H1 (cell line): Measurements from ENCODE around the gene YTHDF2. TPM values are rescaled to one million over a fixed set of nuclear protein-coding genes. Genes with fewer than 3 reads are reported as not detected.

Source experiments
- CTCF ChIA-PET: fragments of 300-600 bp; sonication (Branson Sonifier 250); formaldehyde crosslinking; loops from one replicate; lab custom pipeline; 2021; ENCODE audit not compliant: partially characterized antibody; lab: Charles Lee
- POLR2A ChIA-PET: fragments of 300-600 bp; sonication (Branson Sonifier 250); formaldehyde crosslinking; loops from one replicate; lab custom pipeline; 2021; ENCODE audit warnings: inconsistent platforms; ENCODE audit not compliant: partially characterized antibody; lab: Charles Lee
- DNase-seq, 2 experiments: peaks; one replicate each; pipeline versions ENCODE4 v3.0.0 to v3.0.0-alpha.2; 2010 to 2022; ENCODE audit warnings: low spot score in 2 of 2, low read depth in 1 of 2, mixed read lengths in 1 of 2
- FAIRE-seq: peaks from 2 replicates; lab custom pipeline; 2011; peaks lifted over from hg19 to GRCh38; lab: Jason Lieb, UNC
- H2AFZ ChIP-seq: 2 replicates; pipeline ENCODE4 v1.8.1; 2012; ENCODE audit warnings: low read length, inconsistent platforms
- H2AK5ac ChIP-seq: 2 replicates; pipeline ENCODE4 v1.6.1; 2013; ENCODE audit warnings: low read depth, low read length
- H2BK120ac ChIP-seq: replicated peaks from 2 replicates; pipeline ENCODE3; 2013; ENCODE audit warnings: low read depth, low read length, inconsistent platforms
- H2BK12ac ChIP-seq: 2 replicates; pipeline ENCODE4 v1.6.1; 2013; ENCODE audit warnings: low read depth, low read length
- H2BK15ac ChIP-seq: 2 replicates; pipeline ENCODE4 v1.6.1; 2013; ENCODE audit warnings: low read length
- H2BK20ac ChIP-seq: 2 replicates; pipeline ENCODE4 v1.6.1; 2013; ENCODE audit warnings: low read length
- H2BK5ac ChIP-seq: 2 replicates; pipeline ENCODE4 v1.6.1; 2013; ENCODE audit warnings: low read depth, low read length
- H3K14ac ChIP-seq: 2 replicates; pipeline ENCODE4 v1.6.1; 2013; ENCODE audit warnings: inconsistent platforms; ENCODE audit not compliant: insufficient read length
- H3K18ac ChIP-seq: 2 replicates; pipeline ENCODE4 v1.6.1; 2013; ENCODE audit warnings: low read length; ENCODE audit errors: extremely low read depth
- H3K23ac ChIP-seq: 2 replicates; pipeline ENCODE4 v1.6.1; 2013; ENCODE audit warnings: inconsistent platforms; ENCODE audit not compliant: insufficient read length
- H3K23me2 ChIP-seq: 2 replicates; pipeline ENCODE4 v1.6.1; 2013; ENCODE audit warnings: low read depth, low read length
- H3K27ac ChIP-seq: 2 replicates; pipeline ENCODE4 v1.6.1; 2011; ENCODE audit warnings: low read depth, low read length, inconsistent platforms
- H3K27me3 ChIP-seq, 4 experiments: replicated peaks in 1 of 4; 1 replicate in 1 of 4; 2 replicates in 3 of 4; pipeline versions ENCODE4 v1.6.1 to v1.8.1; 2011 to 2013; ENCODE audit warnings: low read length in 3 of 4, mild to moderate bottlenecking in 3 of 4, inconsistent platforms in 2 of 4, mixed read lengths in 2 of 4, moderate library complexity in 1 of 4; ENCODE audit not compliant: control insufficient read depth in 3 of 4, insufficient read depth in 3 of 4; ENCODE audit errors: extremely low read depth in 1 of 4
- H3K36me3 ChIP-seq, 4 experiments: 2 replicates each; pipeline versions ENCODE4 v1.6.1 to v1.8.1; 2011 to 2013; ENCODE audit warnings: mild to moderate bottlenecking in 4 of 4, low read length in 3 of 4, moderate library complexity in 2 of 4, control low read depth in 1 of 4, inconsistent platforms in 1 of 4; ENCODE audit not compliant: insufficient read depth in 4 of 4, control insufficient read depth in 2 of 4
- H3K4ac ChIP-seq: replicated peaks from 2 replicates; pipeline ENCODE3; 2013; ENCODE audit warnings: low read length, low read depth, mixed read lengths, inconsistent platforms; ENCODE audit not compliant: insufficient read length
- H3K4me1 ChIP-seq, 4 experiments: replicated peaks in 1 of 4; 1 replicate in 1 of 4; 2 replicates in 3 of 4; pipeline versions ENCODE4 v1.6.1 to v1.8.1; 2011 to 2013; ENCODE audit warnings: low read length in 3 of 4, inconsistent platforms in 2 of 4, mixed read lengths in 1 of 4; ENCODE audit not compliant: insufficient read depth in 4 of 4, control insufficient read depth in 3 of 4
- H3K4me2 ChIP-seq, 2 experiments: 2 replicates each; pipeline versions ENCODE4 v1.6.1 to v1.8.1; 2011 to 2013; ENCODE audit warnings: low read depth in 2 of 2, low read length in 2 of 2, control low read depth in 1 of 2, inconsistent platforms in 1 of 2, mild to moderate bottlenecking in 1 of 2; ENCODE audit not compliant: insufficient read depth in 1 of 2
- H3K4me3 ChIP-seq, 4 experiments: fragments of 200-600, 300-600 bp in 1 of 4; sonication (generic), shearing (Covaris generic), sonication (Bioruptor Twin) in 1 of 4; 2 replicates each; pipeline versions ENCODE4 v1.5.1 to v1.8.1; 2011 to 2016; ENCODE audit warnings: low read length in 4 of 4, low read depth in 3 of 4, control low read depth in 2 of 4, inconsistent platforms in 2 of 4, mild to moderate bottlenecking in 2 of 4, mixed read lengths in 1 of 4, moderate library complexity in 1 of 4; ENCODE audit not compliant: insufficient read depth in 2 of 4; ENCODE audit errors: extremely low read depth in 1 of 4
- H3K56ac ChIP-seq: replicated peaks from 2 replicates; pipeline ENCODE3; 2013; ENCODE audit warnings: low read depth, mild to moderate bottlenecking, mixed read lengths, low read length, inconsistent platforms; ENCODE audit not compliant: insufficient read length
- H3K79me1 ChIP-seq: 2 replicates; pipeline ENCODE4 v1.6.1; 2013; ENCODE audit warnings: low read depth, low read length, control low read depth
- H3K79me2 ChIP-seq, 2 experiments: 2 replicates each; pipeline versions ENCODE4 v1.6.1 to v1.8.1; 2012 to 2013; ENCODE audit warnings: low read length in 2 of 2, mild to moderate bottlenecking in 2 of 2, inconsistent platforms in 1 of 2; ENCODE audit not compliant: insufficient read depth in 2 of 2, control insufficient read depth in 1 of 2
- H3K9ac ChIP-seq, 4 experiments: replicated peaks in 1 of 4; 1 replicate in 1 of 4; 2 replicates in 3 of 4; pipeline versions ENCODE4 v1.6.1 to v1.8.1; 2011 to 2013; ENCODE audit warnings: low read depth in 3 of 4, low read length in 3 of 4, control low read depth in 2 of 4, mild to moderate bottlenecking in 2 of 4, moderate library complexity in 2 of 4, inconsistent platforms in 1 of 4; ENCODE audit errors: extremely low read depth in 1 of 4
- H3K9me3 ChIP-seq, 2 experiments: 2 replicates each; pipeline versions ENCODE4 v1.6.1 to v1.8.1; 2012 to 2013; ENCODE audit warnings: mild to moderate bottlenecking in 2 of 2, moderate library complexity in 2 of 2, control low read depth in 1 of 2, inconsistent platforms in 1 of 2, low read depth in 1 of 2, low read length in 1 of 2, mixed read lengths in 1 of 2; ENCODE audit not compliant: insufficient read depth in 2 of 2
- H4K20me1 ChIP-seq, 2 experiments: replicated peaks in 1 of 2; 2 replicates each; pipeline versions ENCODE3 to v1.8.1; 2011 to 2013; ENCODE audit warnings: inconsistent platforms in 2 of 2, low read length in 2 of 2, mild to moderate bottlenecking in 1 of 2; ENCODE audit not compliant: insufficient read depth in 2 of 2, control insufficient read depth in 1 of 2
- H4K5ac ChIP-seq: 2 replicates; pipeline ENCODE4 v1.6.1; 2013; ENCODE audit warnings: low read length, low read depth, mixed read lengths, inconsistent platforms; ENCODE audit not compliant: insufficient read length
- H4K8ac ChIP-seq: 2 replicates; pipeline ENCODE4 v1.8.0; 2013; ENCODE audit warnings: mild to moderate bottlenecking, moderate library complexity, low read length, inconsistent platforms; ENCODE audit not compliant: insufficient read depth; ENCODE audit errors: extremely low read depth
- H4K91ac ChIP-seq: replicated peaks from 2 replicates; pipeline ENCODE3; 2013; ENCODE audit warnings: low read length, mixed read lengths, inconsistent platforms; ENCODE audit not compliant: insufficient read length
- NANOG ChIP-seq: IDR thresholded peaks from 2 replicates; pipeline ENCODE4 v1.6.1; 2011; ENCODE audit warnings: low read length, low read depth, mild to moderate bottlenecking, inconsistent platforms; ENCODE audit not compliant: insufficient read depth, poor library complexity, severe bottlenecking
- RXRA ChIP-seq: IDR thresholded peaks from 2 replicates; pipeline ENCODE4 v1.6.1; 2011; ENCODE audit warnings: low read depth, mild to moderate bottlenecking, low read length, moderate library complexity; ENCODE audit not compliant: insufficient read depth
- WGBS, 2 experiments: shearing (Covaris generic) in 1 of 2; methylation state at CpG; one replicate each; pipeline versions ENCODE4 v1.1.6 to v1.1.7; 2013 to 2015; ENCODE audit warnings: low lambda C conversion rate in 2 of 2, mixed read lengths in 2 of 2, inconsistent platforms in 1 of 2, low coverage in 1 of 2, missing lambda C conversion rate in 1 of 2; ENCODE audit not compliant: insufficient replicate concordance in 2 of 2, insufficient coverage in 1 of 2, insufficient read length in 1 of 2; ENCODE audit errors: extremely low coverage in 1 of 2, missing lambda C conversion rate in 1 of 2; 5-methylcytosine and 5-hydroxymethylcytosine counted together
- polyA plus RNA-seq, 7 experiments: library from polyadenylated mRNA; depleted of rRNA in 3 of 7; stranded (reverse) in 5 of 7; unstranded in 2 of 7; fragments of >200 nt in 5 of 7; fragments of 200-250 nt in 2 of 7; gene quantifications; 1 replicate in 5 of 7; 2 replicates in 1 of 7; 4 replicates in 1 of 7; pipeline versions ENCODE4 v1.2.1 to v1.2.3, GENCODE V29; 2011 to 2013; ENCODE audit warnings: missing spikeins in 2 of 7, mixed read lengths in 2 of 7
- total RNA-seq: library from RNA; stranded (reverse); fragmentation: NEBNext Ultra II Directional; extraction: Animal tissue kit (Norgen Biotek cat#: 25700); gene quantifications from 2 replicates; pipeline ENCODE4 v1.2.1, GENCODE V29; 2021

YTHDF2 gene
- total and polyA plus RNA-seq, 2 of the 8 experiments (the other 6 are each of a cell fraction or from before 2014, with no cell fraction given) = 128 to 164 TPM

GRCh38 chr1:28807046-28807445, 70.3 kb downstream of the YTHDF2 start:
- Histone ChIP-seq H3K4ac (no peak overlapping the region), H3K79me2 (no peaks in the 10 kb centered on the region), H3K9ac (no peak overlapping the region), H3K4me1 (peaks cover 0 to 1% (median 0%) of the 10 kb centered on the region in 4 experiments; a peak in 2 of 7 replicates), H3K79me1 (no peaks in the 10 kb centered on the region), H4K8ac (no peak overlapping the region), H2BK20ac (no peak overlapping the region), H2BK12ac (no peak overlapping the region), H3K4me3 (no peak overlapping the region), H3K27me3 (peaks cover 5 to 19% (median 14%) of the 10 kb centered on the region in 4 experiments), H2BK120ac (no peak overlapping the region), H4K20me1 (no peaks in the 10 kb centered on the region), H3K36me3 (no peaks in the 10 kb centered on the region), H3K27ac (no peak overlapping the region), H2AFZ (no peak overlapping the region), H2BK5ac (no peak overlapping the region), H3K56ac (no peak overlapping the region), H2BK15ac (0 out of 2 replicates have a peak overlapping the region, but pooled peaks have one; percentile 49), H3K23me2 (no peaks in the 10 kb centered on the region; the same call in 1 of the 2 replicates), H4K5ac (no peak overlapping the region), H3K4me2 (no peak overlapping the region), H3K23ac (no peak overlapping the region), H4K91ac (no peak overlapping the region), H2AK5ac (no peak overlapping the region), H3K14ac (no peak overlapping the region), H3K9me3 (peaks cover 0 to 2% of the 10 kb centered on the region in 2 experiments; a peak in 2 of 4 replicates), H3K18ac (no peak overlapping the region)
- ChIA-PET CTCF (interaction anchor here (0.6 to 1.8 kb wide), 6 partner anchors 9 to 368 kb away, joined by 3 to 5 read pairs (median 4); no protein-coding TSS in a partner anchor), POLR2A (interaction anchor here (0.6 to 0.9 kb wide), 4 partner anchors 11 to 227 kb away, joined by 3 to 5 read pairs (median 3); no protein-coding TSS in a partner anchor)
- WGBS, 2 experiments = 67% methylated on average over 4 of the region's 4 CpGs; no CpG with 5 or more reads in 1 of the 2 experiments
- no peak for FAIRE-seq
- peak; percentile 47 for TF ChIP-seq NANOG
- TF ChIP-seq RXRA = no peak
- DNase-seq = no peak
